H1 (cell line): ENCODE data around the gene PPP4R4. TPM values are rescaled to one million over a fixed set of nuclear protein-coding genes. Genes with fewer than 3 reads are reported as not detected.
A peak's percentile ranks its signal among the peaks of the same experiment; 100 is the strongest.

Experiments used
- CEBPB ChIP-seq: IDR thresholded peaks from 2 replicates; pipeline ENCODE4 v1.6.1; 2012; ENCODE audit warnings: low read depth, low read length
- SIRT6 ChIP-seq: IDR thresholded peaks from one replicate; pipeline ENCODE4 v1.7.1; 2012; ENCODE audit warnings: low read length, inconsistent platforms
- polyA plus RNA-seq, 7 experiments: library from polyadenylated mRNA; depleted of rRNA in 3 of 7; stranded (reverse) in 5 of 7; unstranded in 2 of 7; fragments of >200 nt in 5 of 7; fragments of 200-250 nt in 2 of 7; gene quantifications; 1 replicate in 5 of 7; 2 replicates in 1 of 7; 4 replicates in 1 of 7; pipeline versions ENCODE4 v1.2.1 to v1.2.3, GENCODE V29; 2011 to 2013; ENCODE audit warnings: missing spikeins in 2 of 7, mixed read lengths in 2 of 7
- total RNA-seq: library from RNA; stranded (reverse); fragmentation: NEBNext Ultra II Directional; extraction: Animal tissue kit (Norgen Biotek cat#: 25700); gene quantifications from 2 replicates; pipeline ENCODE4 v1.2.1, GENCODE V29; 2021
- TF ChIP-seq, protein P1 (sequence below): fragments of 300-600 bp; sonication (generic); IDR thresholded peaks from 2 replicates; pipeline ENCODE4 v1.7.1; 2012; ENCODE audit warnings: low read length, moderate library complexity, mild to moderate bottlenecking, inconsistent platforms; ENCODE audit not compliant: insufficient replicate concordance

PPP4R4 gene
- total and polyA plus RNA-seq, 2 of the 8 experiments (the other 6 are each of a cell fraction or from before 2014, with no cell fraction given): 3.3 to 9.6 TPM

DNA sequence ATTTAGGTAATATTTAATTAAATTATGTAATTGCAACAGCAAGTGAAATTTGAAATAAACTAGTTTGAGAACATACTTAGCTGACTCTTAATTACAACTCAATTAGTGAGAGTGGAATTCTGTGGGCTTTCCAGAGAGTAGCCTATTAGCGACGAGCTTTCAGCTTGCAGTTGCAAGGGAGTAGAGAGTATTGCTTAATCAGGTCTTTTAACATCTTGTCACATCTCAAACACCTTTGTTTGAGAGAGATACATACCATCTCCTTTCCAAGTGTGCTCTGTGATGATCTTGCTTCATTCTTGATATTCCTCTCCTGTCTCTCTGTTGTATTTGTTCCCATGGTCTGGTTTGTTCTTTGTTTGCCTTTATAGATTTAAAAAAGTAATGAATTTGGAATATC, 7.7 kb downstream of the PPP4R4 start (continued):
- TF ChIP-seq, protein P1, sequence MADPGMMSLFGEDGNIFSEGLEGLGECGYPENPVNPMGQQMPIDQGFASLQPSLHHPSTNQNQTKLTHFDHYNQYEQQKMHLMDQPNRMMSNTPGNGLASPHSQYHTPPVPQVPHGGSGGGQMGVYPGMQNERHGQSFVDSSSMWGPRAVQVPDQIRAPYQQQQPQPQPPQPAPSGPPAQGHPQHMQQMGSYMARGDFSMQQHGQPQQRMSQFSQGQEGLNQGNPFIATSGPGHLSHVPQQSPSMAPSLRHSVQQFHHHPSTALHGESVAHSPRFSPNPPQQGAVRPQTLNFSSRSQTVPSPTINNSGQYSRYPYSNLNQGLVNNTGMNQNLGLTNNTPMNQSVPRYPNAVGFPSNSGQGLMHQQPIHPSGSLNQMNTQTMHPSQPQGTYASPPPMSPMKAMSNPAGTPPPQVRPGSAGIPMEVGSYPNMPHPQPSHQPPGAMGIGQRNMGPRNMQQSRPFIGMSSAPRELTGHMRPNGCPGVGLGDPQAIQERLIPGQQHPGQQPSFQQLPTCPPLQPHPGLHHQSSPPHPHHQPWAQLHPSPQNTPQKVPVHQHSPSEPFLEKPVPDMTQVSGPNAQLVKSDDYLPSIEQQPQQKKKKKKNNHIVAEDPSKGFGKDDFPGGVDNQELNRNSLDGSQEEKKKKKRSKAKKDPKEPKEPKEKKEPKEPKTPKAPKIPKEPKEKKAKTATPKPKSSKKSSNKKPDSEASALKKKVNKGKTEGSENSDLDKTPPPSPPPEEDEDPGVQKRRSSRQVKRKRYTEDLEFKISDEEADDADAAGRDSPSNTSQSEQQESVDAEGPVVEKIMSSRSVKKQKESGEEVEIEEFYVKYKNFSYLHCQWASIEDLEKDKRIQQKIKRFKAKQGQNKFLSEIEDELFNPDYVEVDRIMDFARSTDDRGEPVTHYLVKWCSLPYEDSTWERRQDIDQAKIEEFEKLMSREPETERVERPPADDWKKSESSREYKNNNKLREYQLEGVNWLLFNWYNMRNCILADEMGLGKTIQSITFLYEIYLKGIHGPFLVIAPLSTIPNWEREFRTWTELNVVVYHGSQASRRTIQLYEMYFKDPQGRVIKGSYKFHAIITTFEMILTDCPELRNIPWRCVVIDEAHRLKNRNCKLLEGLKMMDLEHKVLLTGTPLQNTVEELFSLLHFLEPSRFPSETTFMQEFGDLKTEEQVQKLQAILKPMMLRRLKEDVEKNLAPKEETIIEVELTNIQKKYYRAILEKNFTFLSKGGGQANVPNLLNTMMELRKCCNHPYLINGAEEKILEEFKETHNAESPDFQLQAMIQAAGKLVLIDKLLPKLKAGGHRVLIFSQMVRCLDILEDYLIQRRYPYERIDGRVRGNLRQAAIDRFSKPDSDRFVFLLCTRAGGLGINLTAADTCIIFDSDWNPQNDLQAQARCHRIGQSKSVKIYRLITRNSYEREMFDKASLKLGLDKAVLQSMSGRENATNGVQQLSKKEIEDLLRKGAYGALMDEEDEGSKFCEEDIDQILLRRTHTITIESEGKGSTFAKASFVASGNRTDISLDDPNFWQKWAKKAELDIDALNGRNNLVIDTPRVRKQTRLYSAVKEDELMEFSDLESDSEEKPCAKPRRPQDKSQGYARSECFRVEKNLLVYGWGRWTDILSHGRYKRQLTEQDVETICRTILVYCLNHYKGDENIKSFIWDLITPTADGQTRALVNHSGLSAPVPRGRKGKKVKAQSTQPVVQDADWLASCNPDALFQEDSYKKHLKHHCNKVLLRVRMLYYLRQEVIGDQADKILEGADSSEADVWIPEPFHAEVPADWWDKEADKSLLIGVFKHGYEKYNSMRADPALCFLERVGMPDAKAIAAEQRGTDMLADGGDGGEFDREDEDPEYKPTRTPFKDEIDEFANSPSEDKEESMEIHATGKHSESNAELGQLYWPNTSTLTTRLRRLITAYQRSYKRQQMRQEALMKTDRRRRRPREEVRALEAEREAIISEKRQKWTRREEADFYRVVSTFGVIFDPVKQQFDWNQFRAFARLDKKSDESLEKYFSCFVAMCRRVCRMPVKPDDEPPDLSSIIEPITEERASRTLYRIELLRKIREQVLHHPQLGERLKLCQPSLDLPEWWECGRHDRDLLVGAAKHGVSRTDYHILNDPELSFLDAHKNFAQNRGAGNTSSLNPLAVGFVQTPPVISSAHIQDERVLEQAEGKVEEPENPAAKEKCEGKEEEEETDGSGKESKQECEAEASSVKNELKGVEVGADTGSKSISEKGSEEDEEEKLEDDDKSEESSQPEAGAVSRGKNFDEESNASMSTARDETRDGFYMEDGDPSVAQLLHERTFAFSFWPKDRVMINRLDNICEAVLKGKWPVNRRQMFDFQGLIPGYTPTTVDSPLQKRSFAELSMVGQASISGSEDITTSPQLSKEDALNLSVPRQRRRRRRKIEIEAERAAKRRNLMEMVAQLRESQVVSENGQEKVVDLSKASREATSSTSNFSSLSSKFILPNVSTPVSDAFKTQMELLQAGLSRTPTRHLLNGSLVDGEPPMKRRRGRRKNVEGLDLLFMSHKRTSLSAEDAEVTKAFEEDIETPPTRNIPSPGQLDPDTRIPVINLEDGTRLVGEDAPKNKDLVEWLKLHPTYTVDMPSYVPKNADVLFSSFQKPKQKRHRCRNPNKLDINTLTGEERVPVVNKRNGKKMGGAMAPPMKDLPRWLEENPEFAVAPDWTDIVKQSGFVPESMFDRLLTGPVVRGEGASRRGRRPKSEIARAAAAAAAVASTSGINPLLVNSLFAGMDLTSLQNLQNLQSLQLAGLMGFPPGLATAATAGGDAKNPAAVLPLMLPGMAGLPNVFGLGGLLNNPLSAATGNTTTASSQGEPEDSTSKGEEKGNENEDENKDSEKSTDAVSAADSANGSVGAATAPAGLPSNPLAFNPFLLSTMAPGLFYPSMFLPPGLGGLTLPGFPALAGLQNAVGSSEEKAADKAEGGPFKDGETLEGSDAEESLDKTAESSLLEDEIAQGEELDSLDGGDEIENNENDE: no peak
- peak; percentile 84 for TF ChIP-seq CEBPB
- no peak for TF ChIP-seq SIRT6
